Neural cell (in vitro differentiated cells): ENCODE measurements around the gene TMEFF2.

Source experiments
- EP300 ChIP-seq: fragments of 450-650 bp; conservative IDR thresholded peaks from 2 replicates; pipeline ENCODE4 v1.6.1; 2014; ENCODE audit warnings: antibody characterized with exemption, mild to moderate bottlenecking, moderate library complexity; ENCODE audit not compliant: poor library complexity, severe bottlenecking
- POLR2AphosphoS5 ChIP-seq: IDR thresholded peaks from 2 replicates; pipeline ENCODE4 v1.6.1; 2012
- TF ChIP-seq, protein P1 (sequence below): fragments of 450-650 bp; IDR thresholded peaks from 2 replicates; pipeline ENCODE4 v1.5.1; 2014; ENCODE audit warnings: antibody characterized with exemption, mild to moderate bottlenecking, moderate library complexity; ENCODE audit not compliant: poor library complexity, severe bottlenecking

GRCh38 chr2:192067631-192068030, 127.1 kb downstream of the TMEFF2 start:
- TF ChIP-seq EP300: no peak
- TF ChIP-seq, protein P1, sequence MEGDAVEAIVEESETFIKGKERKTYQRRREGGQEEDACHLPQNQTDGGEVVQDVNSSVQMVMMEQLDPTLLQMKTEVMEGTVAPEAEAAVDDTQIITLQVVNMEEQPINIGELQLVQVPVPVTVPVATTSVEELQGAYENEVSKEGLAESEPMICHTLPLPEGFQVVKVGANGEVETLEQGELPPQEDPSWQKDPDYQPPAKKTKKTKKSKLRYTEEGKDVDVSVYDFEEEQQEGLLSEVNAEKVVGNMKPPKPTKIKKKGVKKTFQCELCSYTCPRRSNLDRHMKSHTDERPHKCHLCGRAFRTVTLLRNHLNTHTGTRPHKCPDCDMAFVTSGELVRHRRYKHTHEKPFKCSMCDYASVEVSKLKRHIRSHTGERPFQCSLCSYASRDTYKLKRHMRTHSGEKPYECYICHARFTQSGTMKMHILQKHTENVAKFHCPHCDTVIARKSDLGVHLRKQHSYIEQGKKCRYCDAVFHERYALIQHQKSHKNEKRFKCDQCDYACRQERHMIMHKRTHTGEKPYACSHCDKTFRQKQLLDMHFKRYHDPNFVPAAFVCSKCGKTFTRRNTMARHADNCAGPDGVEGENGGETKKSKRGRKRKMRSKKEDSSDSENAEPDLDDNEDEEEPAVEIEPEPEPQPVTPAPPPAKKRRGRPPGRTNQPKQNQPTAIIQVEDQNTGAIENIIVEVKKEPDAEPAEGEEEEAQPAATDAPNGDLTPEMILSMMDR: no peak
- TF ChIP-seq POLR2AphosphoS5: no peak
